Esophagus muscularis mucosa (tissue), 4 donors: ENCODE data around the gene ARG1. TPM values are rescaled to one million over a fixed set of nuclear protein-coding genes. Genes with fewer than 3 reads are reported as not detected.
A peak's percentile ranks its signal among the peaks of the same experiment; 100 is the strongest.

Source experiments
- DNase-seq: peaks from one replicate; pipeline ENCODE4 v3.0.0-alpha.2; 2017; ENCODE audit errors: extremely low spot score
- H3K27ac ChIP-seq, 4 donors: fragments of 200-600 bp; sonication (generic); replicated peaks in 1 of 4; 1 replicate in 3 of 4; 2 replicates in 1 of 4; pipeline ENCODE4 v1.5.1; 2016 to 2019; ENCODE audit warnings: mild to moderate bottlenecking in 1 of 4
- H3K27me3 ChIP-seq, 4 donors: fragments of 200-600 bp; sonication (generic); one replicate each; pipeline versions ENCODE4 v1.5.1 to v1.6.0; 2016 to 2019
- H3K36me3 ChIP-seq, 4 donors: fragments of 200-600 bp; sonication (generic); one replicate each; pipeline ENCODE4 v1.5.1; 2016 to 2019
- H3K4me1 ChIP-seq, 4 donors: fragments of 200-600 bp; sonication (generic); one replicate each; pipeline ENCODE4 v1.5.1; 2016 to 2019
- H3K4me3 ChIP-seq, 4 donors: fragments of 200-600 bp; sonication (generic); 1 replicate in 2 of 4; 2 replicates in 2 of 4; pipeline ENCODE4 v1.5.1; 2016 to 2019; ENCODE audit warnings: mild to moderate bottlenecking in 4 of 4, moderate library complexity in 1 of 4
- H3K9me3 ChIP-seq, 4 donors: fragments of 200-600 bp; sonication (generic); 1 replicate in 3 of 4; 2 replicates in 1 of 4; pipeline ENCODE4 v1.5.1; 2016 to 2019
- EP300 ChIP-seq: sonication (generic); formaldehyde crosslinking; IDR thresholded peaks from one replicate; pipeline ENCODE4 v1.6.1; 2017; ENCODE audit warnings: antibody characterized with exemption
- POLR2A ChIP-seq: fragments of 450-650 bp; IDR thresholded peaks from one replicate; pipeline ENCODE4 v1.6.1; 2017; ENCODE audit warnings: antibody characterized with exemption, moderate library complexity, mild to moderate bottlenecking, low read depth
- POLR2AphosphoS5 ChIP-seq, 2 donors: sonication (generic); formaldehyde crosslinking; IDR thresholded peaks; one replicate each; pipeline ENCODE4 v1.6.1; 2017; ENCODE audit warnings: antibody characterized with exemption in 2 of 2
- WGBS: methylation state at CpG from one replicate; pipeline ENCODE4 v1.1.5; 2018; 5-methylcytosine and 5-hydroxymethylcytosine counted together
- intact Hi-C: fragments of 100-400 bp; cut with DNase I; formaldehyde crosslinking; loops from one replicate; pipeline ENCODE4 v1.15.1; 2023
- total RNA-seq, 4 donors: library from RNA; depleted of rRNA; stranded (reverse); fragments of >200 nt; gene quantifications; one replicate each; pipeline versions ENCODE4 v1.1.0 to v1.2.1, GENCODE V29; 2016
- TF ChIP-seq, protein P1 (sequence below), 3 experiments: fragments of 200-600 bp in 2 of 3; fragments of 450-650 bp in 1 of 3; sonication (generic) in 2 of 3; IDR thresholded peaks; one replicate each; pipeline ENCODE4 v1.5.1; 2017 to 2019; ENCODE audit warnings: antibody characterized with exemption in 3 of 3, mild to moderate bottlenecking in 2 of 3, moderate library complexity in 1 of 3

Gene ARG1
- total RNA-seq, 4 donors from 2014 or later: 1.3 TPM; not detected in 3

DNA sequence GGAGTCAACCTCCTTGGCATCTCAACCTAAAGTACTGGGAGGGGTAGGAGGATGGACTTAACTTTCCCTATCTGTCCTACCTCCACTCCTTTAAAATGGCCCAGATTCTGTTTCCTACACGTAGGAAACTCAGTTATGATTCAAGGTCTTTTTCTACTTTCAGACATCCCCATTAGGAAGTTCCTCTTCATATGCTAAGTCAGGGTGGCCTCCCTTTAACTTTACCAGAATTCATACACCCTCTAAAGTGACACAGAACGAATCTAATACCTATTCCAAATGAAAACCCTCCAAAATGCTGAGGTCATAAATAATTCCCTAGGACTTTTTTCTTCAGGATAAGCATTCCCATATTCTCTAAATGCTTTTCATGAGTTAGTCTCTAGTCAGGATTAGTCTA lies 15.6 kb downstream of the ARG1 start:
- DNase-seq: no peak
- WGBS: 84% methylated on average over 2 of the region's 2 CpGs
- intact Hi-C loops: loop anchor here (5.0 kb wide), 1 partner anchor 34 kb away; no protein-coding TSS in a partner anchor
- TF ChIP-seq, protein P1, sequence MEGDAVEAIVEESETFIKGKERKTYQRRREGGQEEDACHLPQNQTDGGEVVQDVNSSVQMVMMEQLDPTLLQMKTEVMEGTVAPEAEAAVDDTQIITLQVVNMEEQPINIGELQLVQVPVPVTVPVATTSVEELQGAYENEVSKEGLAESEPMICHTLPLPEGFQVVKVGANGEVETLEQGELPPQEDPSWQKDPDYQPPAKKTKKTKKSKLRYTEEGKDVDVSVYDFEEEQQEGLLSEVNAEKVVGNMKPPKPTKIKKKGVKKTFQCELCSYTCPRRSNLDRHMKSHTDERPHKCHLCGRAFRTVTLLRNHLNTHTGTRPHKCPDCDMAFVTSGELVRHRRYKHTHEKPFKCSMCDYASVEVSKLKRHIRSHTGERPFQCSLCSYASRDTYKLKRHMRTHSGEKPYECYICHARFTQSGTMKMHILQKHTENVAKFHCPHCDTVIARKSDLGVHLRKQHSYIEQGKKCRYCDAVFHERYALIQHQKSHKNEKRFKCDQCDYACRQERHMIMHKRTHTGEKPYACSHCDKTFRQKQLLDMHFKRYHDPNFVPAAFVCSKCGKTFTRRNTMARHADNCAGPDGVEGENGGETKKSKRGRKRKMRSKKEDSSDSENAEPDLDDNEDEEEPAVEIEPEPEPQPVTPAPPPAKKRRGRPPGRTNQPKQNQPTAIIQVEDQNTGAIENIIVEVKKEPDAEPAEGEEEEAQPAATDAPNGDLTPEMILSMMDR (IDR thresholded peaks at IDR 0.05): no peak
- no peak for TF ChIP-seq POLR2AphosphoS5 (IDR thresholded peaks at IDR 0.05)
- no peak for TF ChIP-seq EP300
- TF ChIP-seq POLR2A: no peak
- no peak overlapping the region for H3K27ac ChIP-seq
- H3K4me3 ChIP-seq: no peak overlapping the region
- no peaks in the 10 kb centered on the region for H3K4me1 ChIP-seq
- H3K9me3 ChIP-seq: no peaks in the 10 kb centered on the region
- H3K27me3 ChIP-seq: no peaks in the 10 kb centered on the region
- H3K36me3 ChIP-seq: peaks cover 74 to 100% (median 87%) of the 10 kb centered on the region in 4 donors

DNA sequence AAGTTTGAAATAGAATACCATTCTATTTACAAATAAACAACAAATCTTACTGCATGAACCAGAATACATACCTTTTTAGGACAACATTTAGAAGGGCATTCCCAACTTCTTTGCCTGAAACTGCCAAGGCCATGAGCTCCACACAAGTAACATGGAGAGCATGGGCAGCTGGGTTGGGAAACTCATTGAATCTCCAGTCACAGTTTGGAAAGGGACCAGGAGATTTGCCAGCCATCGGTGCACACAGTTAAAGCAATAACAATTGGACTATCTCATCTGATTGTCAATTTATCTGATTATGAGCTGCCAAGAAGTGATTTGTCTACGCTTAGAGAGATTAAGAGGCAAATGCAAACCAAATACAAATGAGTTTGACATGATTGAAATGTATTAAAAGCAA lies 19.9 kb downstream of the ARG1 start:
- no peak for DNase-seq
- TF ChIP-seq EP300 (no peak), POLR2AphosphoS5 (IDR thresholded peaks at IDR 0.05) (no peak), POLR2A (no peak)
- TF ChIP-seq, protein P1 (IDR thresholded peaks at IDR 0.05): no peak
- H3K27me3 ChIP-seq: no peaks in the 10 kb centered on the region
- peaks cover 83 to 100% (median 92%) of the 10 kb centered on the region in 4 donors for H3K36me3 ChIP-seq
- no peaks in the 10 kb centered on the region for H3K4me1 ChIP-seq
- H3K27ac ChIP-seq: no peak overlapping the region
- no peaks in the 10 kb centered on the region for H3K9me3 ChIP-seq
- WGBS: 90% methylated on average over 2 of the region's 2 CpGs
- H3K4me3 ChIP-seq: no peak overlapping the region
- intact Hi-C loops: no loop called here

DNA sequence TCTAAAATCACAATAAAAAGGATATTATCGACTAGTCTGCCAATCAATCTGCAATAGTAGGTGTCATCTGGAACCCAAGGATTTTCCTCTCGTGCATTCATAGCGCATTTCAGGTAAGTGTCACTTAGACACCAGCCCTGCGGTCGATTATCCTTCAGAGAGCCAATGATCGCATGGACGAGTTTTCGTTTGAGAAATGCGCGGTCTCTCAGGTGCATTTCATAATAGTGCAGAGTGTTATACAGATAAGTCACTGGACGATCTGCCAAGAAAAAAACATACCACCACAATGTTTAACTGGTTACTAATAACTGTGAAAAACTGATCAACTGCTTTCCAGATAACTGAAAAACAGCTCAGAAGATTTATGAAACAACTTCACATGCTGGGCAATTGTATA lies 21.0 kb downstream of the ARG1 start:
- no peaks in the 10 kb centered on the region for H3K9me3 ChIP-seq
- WGBS: 94% methylated on average over 11 of the region's 11 CpGs
- TF ChIP-seq POLR2A (no peak), POLR2AphosphoS5 (IDR thresholded peaks at IDR 0.05) (no peak), EP300 (no peak)
- TF ChIP-seq, protein P1 (IDR thresholded peaks at IDR 0.05): no peak
- H3K4me3 ChIP-seq: no peak overlapping the region
- H3K27ac ChIP-seq: no peak overlapping the region
- no peaks in the 10 kb centered on the region for H3K27me3 ChIP-seq
- DNase-seq: no peak
- H3K4me1 ChIP-seq: no peaks in the 10 kb centered on the region
- H3K36me3 ChIP-seq: peaks cover 84 to 100% (median 93%) of the 10 kb centered on the region in 4 donors
- intact Hi-C loops: no loop called here

DNA sequence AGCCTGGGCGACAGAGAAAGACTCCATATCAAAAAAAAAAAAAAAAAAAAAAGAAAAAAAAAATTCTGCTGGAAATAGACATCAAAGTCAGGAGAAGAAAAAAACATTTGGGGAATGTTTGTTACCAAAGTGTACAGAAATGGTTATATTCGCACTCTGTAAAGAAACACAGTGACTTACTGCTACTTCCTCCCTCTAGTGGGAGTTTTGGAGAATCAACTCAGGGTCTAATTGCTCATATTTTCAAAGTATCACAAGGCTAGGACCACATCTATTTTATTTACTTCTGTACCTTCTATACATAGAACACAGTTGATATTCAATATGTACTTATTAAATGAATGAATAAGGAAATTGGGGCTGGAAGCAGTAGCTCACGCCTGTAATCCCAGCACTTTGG lies 24.4 kb downstream of the ARG1 start:
- intact Hi-C loops: no loop called here
- H3K4me3 ChIP-seq: no peak overlapping the region
- DNase-seq: no peak
- no peaks in the 10 kb centered on the region for H3K9me3 ChIP-seq
- WGBS: 94% methylated on average over 3 of the region's 3 CpGs
- H3K27me3 ChIP-seq: no peaks in the 10 kb centered on the region
- no peak overlapping the region for H3K27ac ChIP-seq
- TF ChIP-seq EP300 (no peak), POLR2A (no peak), POLR2AphosphoS5 (IDR thresholded peaks at IDR 0.05) (no peak)
- TF ChIP-seq, protein P1 (IDR thresholded peaks at IDR 0.05): peak in 1 of 3 experiments; percentile 12
- H3K36me3 ChIP-seq: peaks cover 75 to 100% (median 90%) of the 10 kb centered on the region in 4 donors
- no peaks in the 10 kb centered on the region for H3K4me1 ChIP-seq

- no peak for TF ChIP-seq EP300
- TF ChIP-seq, protein P1 (IDR thresholded peaks at IDR 0.05): no peak
- no peak for TF ChIP-seq POLR2AphosphoS5 (IDR thresholded peaks at IDR 0.05)
- no peak for TF ChIP-seq POLR2A
- Histone ChIP-seq H3K4me3 (no peak overlapping the region), H3K36me3 (peaks cover 71 to 100% (median 87%) of the 10 kb centered on the region in 4 donors), H3K9me3 (no peaks in the 10 kb centered on the region), H3K27me3 (no peaks in the 10 kb centered on the region), H3K4me1 (no peaks in the 10 kb centered on the region), H3K27ac (no peak overlapping the region)
- intact Hi-C loops: no loop called here
- no peak for DNase-seq
- WGBS: 72% methylated on average over 4 of the region's 4 CpGs
Observed at GRCh38 chr6:131600716-131601115, 27.7 kb downstream of the ARG1 start.
